ENCODE data around the gene CD34. TPM values are rescaled to one million over a fixed set of nuclear protein-coding genes. Genes with fewer than 3 reads are reported as not detected.

Gene CD34
- total RNA-seq, 1 experiment from 2014 or later = 0.04 TPM

GRCh38 chr1:207913951-207914350, 3.0 kb upstream of the CD34 start:
- H3K27me3 ChIP-seq (ENCODE audit: low read length) = no peaks in the 10 kb centered on the region
- no peak overlapping the region for H3K27ac ChIP-seq (ENCODE audit: low read length)
- no peaks in the 10 kb centered on the region for H3K79me2 ChIP-seq (ENCODE audit: low read length)
- no peak overlapping the region for H3K4me2 ChIP-seq (ENCODE audit: low read depth, low read length, poor library complexity, severe bottlenecking)
- H3K9ac ChIP-seq (ENCODE audit: low read length) = no peak overlapping the region
- H4K20me1 ChIP-seq (ENCODE audit: insufficient read depth, low read depth, low read length) = no peaks in the 10 kb centered on the region
- no peaks in the 10 kb centered on the region for H3K4me1 ChIP-seq (ENCODE audit: low read length)
- H3K9me2 ChIP-seq (replicated peaks; ENCODE audit: insufficient read depth, low read length) = no peaks in the 10 kb centered on the region
- no peak for DNase-seq
- H3K36me3 ChIP-seq (ENCODE audit: insufficient read depth, low read length) = no peaks in the 10 kb centered on the region
- no peak overlapping the region for H2AFZ ChIP-seq (ENCODE audit: low read length)
- H3K9me3 ChIP-seq (ENCODE audit: low read length) = no peaks in the 10 kb centered on the region
- no peak overlapping the region for H3K4me3 ChIP-seq (ENCODE audit: low read length)

GRCh38 chr1:207911856-207912760, 1.2 kb upstream of the CD34 start:
- Histone ChIP-seq H3K4me3 (ENCODE audit: low read length) (no peak overlapping the region), H3K27ac (ENCODE audit: low read length) (no peak overlapping the region), H3K79me2 (ENCODE audit: low read length) (no peaks in the 10 kb centered on the region), H3K9ac (ENCODE audit: low read length) (no peak overlapping the region), H3K4me2 (ENCODE audit: low read depth, low read length, poor library complexity, severe bottlenecking) (no peak overlapping the region), H3K9me3 (ENCODE audit: low read length) (no peaks in the 10 kb centered on the region), H3K27me3 (ENCODE audit: low read length) (no peaks in the 10 kb centered on the region), H3K36me3 (ENCODE audit: insufficient read depth, low read length) (no peaks in the 10 kb centered on the region), H2AFZ (ENCODE audit: low read length) (no peak overlapping the region), H3K4me1 (ENCODE audit: low read length) (no peaks in the 10 kb centered on the region), H3K9me2 (replicated peaks; ENCODE audit: insufficient read depth, low read length) (no peaks in the 10 kb centered on the region), H4K20me1 (ENCODE audit: insufficient read depth, low read depth, low read length) (no peaks in the 10 kb centered on the region)
- DNase-seq = no peak

- H3K27ac ChIP-seq (ENCODE audit: low read length) = no peak overlapping the region
- no peaks in the 10 kb centered on the region for H3K4me1 ChIP-seq (ENCODE audit: low read length)
- no peaks in the 10 kb centered on the region for H3K9me2 ChIP-seq (replicated peaks; ENCODE audit: insufficient read depth, low read length)
- no peak for DNase-seq
- H3K9me3 ChIP-seq (ENCODE audit: low read length) = no peaks in the 10 kb centered on the region
- H3K4me3 ChIP-seq (ENCODE audit: low read length) = no peak overlapping the region
- no peaks in the 10 kb centered on the region for H3K79me2 ChIP-seq (ENCODE audit: low read length)
- no peaks in the 10 kb centered on the region for H3K36me3 ChIP-seq (ENCODE audit: insufficient read depth, low read length)
- no peaks in the 10 kb centered on the region for H3K27me3 ChIP-seq (ENCODE audit: low read length)
- no peak overlapping the region for H2AFZ ChIP-seq (ENCODE audit: low read length)
- no peak overlapping the region for H3K9ac ChIP-seq (ENCODE audit: low read length)
- no peak overlapping the region for H3K4me2 ChIP-seq (ENCODE audit: low read depth, low read length, poor library complexity, severe bottlenecking)
- H4K20me1 ChIP-seq (ENCODE audit: insufficient read depth, low read depth, low read length) = no peaks in the 10 kb centered on the region
Measured at GRCh38 chr1:207909687-207910086, 1.2 kb downstream of the CD34 start.

GRCh38 chr1:207908107-207908734, 2.7 kb downstream of the CD34 start:
- Histone ChIP-seq H4K20me1 (ENCODE audit: insufficient read depth, low read depth, low read length) (no peaks in the 10 kb centered on the region), H3K9me2 (replicated peaks; ENCODE audit: insufficient read depth, low read length) (no peaks in the 10 kb centered on the region), H3K27me3 (ENCODE audit: low read length) (no peaks in the 10 kb centered on the region), H2AFZ (ENCODE audit: low read length) (no peak overlapping the region), H3K27ac (ENCODE audit: low read length) (no peak overlapping the region), H3K9ac (ENCODE audit: low read length) (no peak overlapping the region), H3K9me3 (ENCODE audit: low read length) (no peaks in the 10 kb centered on the region), H3K4me2 (ENCODE audit: low read depth, low read length, poor library complexity, severe bottlenecking) (no peak overlapping the region), H3K4me3 (ENCODE audit: low read length) (no peak overlapping the region), H3K4me1 (ENCODE audit: low read length) (no peaks in the 10 kb centered on the region), H3K36me3 (ENCODE audit: insufficient read depth, low read length) (no peaks in the 10 kb centered on the region), H3K79me2 (ENCODE audit: low read length) (no peaks in the 10 kb centered on the region)
- no peak for DNase-seq

- Histone ChIP-seq H4K20me1 (ENCODE audit: insufficient read depth, low read depth, low read length) (no peaks in the 10 kb centered on the region), H2AFZ (ENCODE audit: low read length) (no peak overlapping the region)
- DNase-seq = no peak
Measured at GRCh38 chr1:207904391-207904790, 6.5 kb downstream of the CD34 start.

GRCh38 chr1:207903767-207904166, 7.2 kb downstream of the CD34 start:
- DNase-seq = no peak
- Histone ChIP-seq H3K79me2 (ENCODE audit: low read length) (no peaks in the 10 kb centered on the region), H3K4me3 (ENCODE audit: low read length) (no peak overlapping the region), H3K9ac (ENCODE audit: low read length) (no peak overlapping the region), H2AFZ (ENCODE audit: low read length) (no peak overlapping the region), H4K20me1 (ENCODE audit: insufficient read depth, low read depth, low read length) (no peaks in the 10 kb centered on the region), H3K36me3 (ENCODE audit: insufficient read depth, low read length) (no peaks in the 10 kb centered on the region), H3K9me2 (replicated peaks; ENCODE audit: insufficient read depth, low read length) (no peaks in the 10 kb centered on the region), H3K4me1 (ENCODE audit: low read length) (no peaks in the 10 kb centered on the region), H3K9me3 (ENCODE audit: low read length) (no peaks in the 10 kb centered on the region), H3K27ac (ENCODE audit: low read length) (no peak overlapping the region), H3K27me3 (ENCODE audit: low read length) (no peaks in the 10 kb centered on the region), H3K4me2 (ENCODE audit: low read depth, low read length, poor library complexity, severe bottlenecking) (no peak overlapping the region)

More at GRCh38 chr1:207904391-207904790, 6.5 kb downstream of the CD34 start:
- H3K27me3 ChIP-seq (ENCODE audit: low read length) = no peaks in the 10 kb centered on the region
- no peaks in the 10 kb centered on the region for H3K9me3 ChIP-seq (ENCODE audit: low read length)
- H3K4me3 ChIP-seq (ENCODE audit: low read length) = no peak overlapping the region
- no peak overlapping the region for H3K27ac ChIP-seq (ENCODE audit: low read length)
- H3K4me2 ChIP-seq (ENCODE audit: low read depth, low read length, poor library complexity, severe bottlenecking) = no peak overlapping the region
- no peaks in the 10 kb centered on the region for H3K4me1 ChIP-seq (ENCODE audit: low read length)
- H3K36me3 ChIP-seq (ENCODE audit: insufficient read depth, low read length) = no peaks in the 10 kb centered on the region
- H3K9ac ChIP-seq (ENCODE audit: low read length) = no peak overlapping the region
- H3K9me2 ChIP-seq (replicated peaks; ENCODE audit: insufficient read depth, low read length) = no peaks in the 10 kb centered on the region
- H3K79me2 ChIP-seq (ENCODE audit: low read length) = no peaks in the 10 kb centered on the region

GRCh38 chr1:207903053-207903452, 7.9 kb downstream of the CD34 start:
- no peak overlapping the region for H3K4me2 ChIP-seq (ENCODE audit: low read depth, low read length, poor library complexity, severe bottlenecking)
- no peaks in the 10 kb centered on the region for H3K27me3 ChIP-seq (ENCODE audit: low read length)
- H3K9ac ChIP-seq (ENCODE audit: low read length) = no peak overlapping the region
- H3K27ac ChIP-seq (ENCODE audit: low read length) = no peak overlapping the region
- no peaks in the 10 kb centered on the region for H3K36me3 ChIP-seq (ENCODE audit: insufficient read depth, low read length)
- no peak overlapping the region for H2AFZ ChIP-seq (ENCODE audit: low read length)
- no peaks in the 10 kb centered on the region for H3K79me2 ChIP-seq (ENCODE audit: low read length)
- no peaks in the 10 kb centered on the region for H3K4me1 ChIP-seq (ENCODE audit: low read length)
- DNase-seq = no peak
- H3K9me2 ChIP-seq (replicated peaks; ENCODE audit: insufficient read depth, low read length) = no peaks in the 10 kb centered on the region
- H3K4me3 ChIP-seq (ENCODE audit: low read length) = no peak overlapping the region
- H4K20me1 ChIP-seq (ENCODE audit: insufficient read depth, low read depth, low read length) = no peaks in the 10 kb centered on the region
- H3K9me3 ChIP-seq (ENCODE audit: low read length) = no peaks in the 10 kb centered on the region

- Histone ChIP-seq H3K4me1 (ENCODE audit: low read length) (no peaks in the 10 kb centered on the region), H3K79me2 (ENCODE audit: low read length) (no peaks in the 10 kb centered on the region), H3K36me3 (ENCODE audit: insufficient read depth, low read length) (no peaks in the 10 kb centered on the region), H4K20me1 (ENCODE audit: insufficient read depth, low read depth, low read length) (no peaks in the 10 kb centered on the region), H2AFZ (ENCODE audit: low read length) (no peak overlapping the region), H3K9me2 (replicated peaks; ENCODE audit: insufficient read depth, low read length) (no peaks in the 10 kb centered on the region), H3K27ac (ENCODE audit: low read length) (no peak overlapping the region), H3K27me3 (ENCODE audit: low read length) (no peaks in the 10 kb centered on the region), H3K9ac (ENCODE audit: low read length) (no peak overlapping the region), H3K4me3 (ENCODE audit: low read length) (no peak overlapping the region), H3K9me3 (ENCODE audit: low read length) (no peaks in the 10 kb centered on the region), H3K4me2 (ENCODE audit: low read depth, low read length, poor library complexity, severe bottlenecking) (no peak overlapping the region)
- DNase-seq = no peak
Measured at GRCh38 chr1:207902566-207902965, 8.4 kb downstream of the CD34 start.

Data from Karpas-422 (cell line).